MM.1S (cell line): Measurements from ENCODE around the gene VAV3.
A peak's percentile ranks its signal among the peaks of the same experiment; 100 is the strongest.

Experiments
- DNase-seq: peaks from one replicate; pipeline ENCODE4 v3.0.0-alpha.2; 2015
- H2AFZ ChIP-seq: fragments of 300-600 bp; sonication (generic); 2 replicates; pipeline ENCODE4 v1.6.0; 2016; ENCODE audit warnings: antibody characterized with exemption, low read length
- H3F3A ChIP-seq: fragments of 300-600 bp; sonication (generic); 2 replicates; pipeline ENCODE4 v1.6.1; 2016; ENCODE audit warnings: mild to moderate bottlenecking, antibody characterized with exemption, low read length, moderate library complexity, mixed read lengths; ENCODE audit not compliant: insufficient read depth
- H3K27ac ChIP-seq: fragments of 300-600 bp; sonication (generic); 2 replicates; pipeline ENCODE4 v1.5.1; 2016; ENCODE audit warnings: mild to moderate bottlenecking, low read length
- H3K27me3 ChIP-seq: fragments of 300-600 bp; sonication (generic); replicated peaks from 2 replicates; pipeline ENCODE4 v1.6.0; 2016; ENCODE audit warnings: low read length; ENCODE audit not compliant: insufficient read depth
- H3K36me3 ChIP-seq: fragments of 300-600 bp; sonication (generic); replicated peaks from 2 replicates; pipeline ENCODE4 v1.6.1; 2016; ENCODE audit warnings: mild to moderate bottlenecking, low read length, mixed read lengths; ENCODE audit not compliant: insufficient read depth
- H3K4me1 ChIP-seq: fragments of 300-600 bp; sonication (generic); 2 replicates; pipeline ENCODE4 v1.6.1; 2016; ENCODE audit warnings: low read length, mixed read lengths
- H3K4me2 ChIP-seq: fragments of 300-600 bp; sonication (generic); 2 replicates; pipeline ENCODE4 v1.6.0; 2016; ENCODE audit warnings: low read depth, low read length
- H3K4me3 ChIP-seq: fragments of 300-600 bp; sonication (generic); 2 replicates; pipeline ENCODE4 v1.5.1; 2016; ENCODE audit warnings: low read length, mixed read lengths
- H3K79me2 ChIP-seq: fragments of 300-600 bp; sonication (generic); 2 replicates; pipeline ENCODE4 v1.6.1; 2016; ENCODE audit warnings: mixed run types, low read length, mixed read lengths
- H3K9ac ChIP-seq: fragments of 300-600 bp; sonication (generic); 2 replicates; pipeline ENCODE4 v1.6.1; 2016; ENCODE audit warnings: low read length, mixed read lengths
- H3K9me2 ChIP-seq: fragments of 300-600 bp; sonication (generic); replicated peaks from 2 replicates; pipeline ENCODE4 v1.6.1; 2016; ENCODE audit warnings: mild to moderate bottlenecking, low read length, mixed read lengths; ENCODE audit not compliant: insufficient read depth
- H3K9me3 ChIP-seq: fragments of 300-600 bp; sonication (generic); replicated peaks from 2 replicates; pipeline ENCODE4 v1.6.1; 2016; ENCODE audit warnings: mild to moderate bottlenecking, low read length, mixed read lengths; ENCODE audit not compliant: insufficient read depth
- H4K20me1 ChIP-seq: fragments of 300-600 bp; sonication (generic); 2 replicates; pipeline ENCODE4 v1.6.1; 2016; ENCODE audit warnings: mild to moderate bottlenecking, low read length, moderate library complexity, mixed read lengths; ENCODE audit not compliant: insufficient read depth
- EZH2 ChIP-seq: fragments of 300-600 bp; sonication (generic); optimal IDR thresholded peaks from 2 replicates; pipeline ENCODE3; 2017; ENCODE audit warnings: low read depth, mild to moderate bottlenecking, antibody characterized with exemption, low read length, mixed read lengths
- EZH2phosphoT487 ChIP-seq: fragments of 300-600 bp; sonication (generic); IDR thresholded peaks from 2 replicates; pipeline ENCODE4 v1.6.1; 2018; ENCODE audit warnings: antibody characterized with exemption, low read length
- TF ChIP-seq, protein P1 (sequence below): fragments of 300-600 bp; sonication (generic); IDR thresholded peaks from 2 replicates; pipeline ENCODE4 v1.5.1; 2016; ENCODE audit warnings: antibody characterized with exemption, low read length, mixed read lengths

VAV3 gene

DNA sequence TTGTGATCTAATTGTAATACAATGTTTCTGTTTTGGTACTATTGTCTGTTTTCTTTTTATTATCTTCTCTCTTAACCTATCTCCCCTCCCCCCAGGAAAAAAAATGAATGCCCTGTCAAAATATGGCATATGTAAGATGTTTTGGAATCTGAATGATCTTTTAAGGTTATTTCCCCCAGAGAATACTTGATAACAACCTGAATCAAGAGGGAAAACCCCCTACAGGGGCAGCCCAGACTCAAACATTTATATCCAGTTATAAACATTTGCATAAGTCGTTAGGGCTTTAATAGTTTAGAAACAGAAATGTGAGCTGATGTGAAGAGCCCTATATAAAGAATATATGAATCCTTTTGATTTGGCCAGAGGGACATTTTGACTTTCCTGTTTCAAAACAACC lies 169.5 kb downstream of the VAV3 start:
- TF ChIP-seq EZH2phosphoT487 (no peak), EZH2 (no peak)
- TF ChIP-seq, protein P1, sequence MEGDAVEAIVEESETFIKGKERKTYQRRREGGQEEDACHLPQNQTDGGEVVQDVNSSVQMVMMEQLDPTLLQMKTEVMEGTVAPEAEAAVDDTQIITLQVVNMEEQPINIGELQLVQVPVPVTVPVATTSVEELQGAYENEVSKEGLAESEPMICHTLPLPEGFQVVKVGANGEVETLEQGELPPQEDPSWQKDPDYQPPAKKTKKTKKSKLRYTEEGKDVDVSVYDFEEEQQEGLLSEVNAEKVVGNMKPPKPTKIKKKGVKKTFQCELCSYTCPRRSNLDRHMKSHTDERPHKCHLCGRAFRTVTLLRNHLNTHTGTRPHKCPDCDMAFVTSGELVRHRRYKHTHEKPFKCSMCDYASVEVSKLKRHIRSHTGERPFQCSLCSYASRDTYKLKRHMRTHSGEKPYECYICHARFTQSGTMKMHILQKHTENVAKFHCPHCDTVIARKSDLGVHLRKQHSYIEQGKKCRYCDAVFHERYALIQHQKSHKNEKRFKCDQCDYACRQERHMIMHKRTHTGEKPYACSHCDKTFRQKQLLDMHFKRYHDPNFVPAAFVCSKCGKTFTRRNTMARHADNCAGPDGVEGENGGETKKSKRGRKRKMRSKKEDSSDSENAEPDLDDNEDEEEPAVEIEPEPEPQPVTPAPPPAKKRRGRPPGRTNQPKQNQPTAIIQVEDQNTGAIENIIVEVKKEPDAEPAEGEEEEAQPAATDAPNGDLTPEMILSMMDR: no peak
- Histone ChIP-seq H3K4me2 (peak overlapping the region; percentile 37; the same call in 1 of the 2 replicates), H2AFZ (no peak overlapping the region), H3K9ac (no peak overlapping the region), H3K4me1 (peaks cover 12% of the 10 kb centered on the region), H4K20me1 (no peaks in the 10 kb centered on the region), H3K36me3 (no peaks in the 10 kb centered on the region), H3K9me2 (no peaks in the 10 kb centered on the region), H3K27ac (peak overlapping the region; percentile 52; the same call in 1 of the 2 replicates), H3K79me2 (no peaks in the 10 kb centered on the region), H3K9me3 (no peaks in the 10 kb centered on the region), H3K27me3 (no peaks in the 10 kb centered on the region), H3F3A (no peaks in the 10 kb centered on the region), H3K4me3 (no peak overlapping the region)
- no peak for DNase-seq

DNA sequence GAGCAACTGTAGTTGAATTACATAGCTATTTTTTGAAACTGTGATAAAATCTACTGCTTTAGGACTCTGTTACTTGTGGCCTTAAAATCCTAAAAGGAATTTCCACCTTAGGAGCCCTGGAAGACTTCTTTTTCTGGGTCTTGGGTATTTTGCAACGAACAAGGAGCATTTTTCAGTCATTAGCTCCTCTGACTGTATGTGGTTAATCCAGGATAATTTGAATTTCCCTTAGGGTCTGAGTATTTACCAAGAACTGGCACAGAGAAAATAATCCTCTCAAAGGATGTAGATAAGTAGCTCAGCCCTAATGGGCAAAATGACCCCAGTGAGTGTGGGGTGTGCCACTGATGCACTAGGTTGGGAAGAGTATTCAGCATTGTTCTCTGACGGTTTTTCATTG lies 170.4 kb downstream of the VAV3 start:
- Histone ChIP-seq H3K9me3 (no peaks in the 10 kb centered on the region), H3K4me1 (peaks cover 12% of the 10 kb centered on the region), H3F3A (no peaks in the 10 kb centered on the region), H3K9ac (no peak overlapping the region), H4K20me1 (no peaks in the 10 kb centered on the region), H3K79me2 (no peaks in the 10 kb centered on the region), H3K27me3 (no peaks in the 10 kb centered on the region), H3K36me3 (no peaks in the 10 kb centered on the region), H3K9me2 (no peaks in the 10 kb centered on the region), H3K27ac (no peak overlapping the region), H3K4me3 (no peak overlapping the region), H2AFZ (no peak overlapping the region), H3K4me2 (no peak overlapping the region)
- no peak for DNase-seq
- TF ChIP-seq, protein P1: no peak
- TF ChIP-seq EZH2phosphoT487 (no peak), EZH2 (no peak)

DNA sequence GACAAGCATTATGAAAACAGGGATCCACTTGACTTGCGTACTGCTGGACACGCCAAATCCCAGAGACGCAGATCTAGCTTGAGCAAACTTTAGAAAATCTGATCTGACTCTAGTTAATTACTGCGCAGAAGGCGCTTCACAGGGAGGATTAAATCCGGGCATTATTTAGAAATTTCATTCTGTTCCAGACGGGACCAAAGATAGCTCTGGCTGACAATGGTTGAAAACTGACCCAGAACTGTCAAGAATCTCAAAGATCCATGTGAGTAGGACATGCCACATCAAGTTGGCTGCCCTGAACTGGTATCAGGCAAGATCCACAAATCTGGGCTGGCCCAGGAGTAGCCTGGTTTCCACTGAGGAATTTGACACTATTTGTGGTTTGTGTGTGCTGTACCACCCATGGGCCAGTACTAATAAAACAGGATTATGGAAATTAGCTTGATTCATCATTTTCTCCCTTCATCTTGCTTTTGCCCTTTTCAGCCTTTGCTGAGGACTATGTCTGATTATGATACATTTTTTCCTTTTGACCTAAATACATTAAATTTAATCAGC lies 171.0 kb downstream of the VAV3 start:
- no peak overlapping the region for H3K27ac ChIP-seq
- H3K27me3 ChIP-seq: no peaks in the 10 kb centered on the region
- H3K9me3 ChIP-seq: no peaks in the 10 kb centered on the region
- H3K36me3 ChIP-seq: no peaks in the 10 kb centered on the region
- H3K4me2 ChIP-seq: no peak overlapping the region
- DNase-seq: no peak
- TF ChIP-seq, protein P1: no peak
- no peak for TF ChIP-seq EZH2phosphoT487
- no peak for TF ChIP-seq EZH2
- H3K9me2 ChIP-seq: no peaks in the 10 kb centered on the region
- H4K20me1 ChIP-seq: no peaks in the 10 kb centered on the region
- H3K4me3 ChIP-seq: no peak overlapping the region
- peaks cover 12% of the 10 kb centered on the region for H3K4me1 ChIP-seq
- H2AFZ ChIP-seq: no peak overlapping the region
- H3F3A ChIP-seq: no peaks in the 10 kb centered on the region
- no peak overlapping the region for H3K9ac ChIP-seq
- H3K79me2 ChIP-seq: no peaks in the 10 kb centered on the region
